Chondrocyte (in vitro differentiated cells): ENCODE data around the gene EXOC3L1. TPM values are rescaled to one million over a fixed set of nuclear protein-coding genes. Genes with fewer than 3 reads are reported as not detected.

Experiments used
- DNase-seq: peaks from one replicate; pipeline ENCODE4 v3.0.0; 2021; ENCODE audit warnings: mixed read lengths, low spot score
- H3K27ac Mint-ChIP-seq: one replicate; pipeline ENCODE4 v1.8.0; 2021; ENCODE audit warnings: mild to moderate bottlenecking, moderate library complexity, mixed read lengths; ENCODE audit not compliant: unreplicated experiment
- H3K27me3 Mint-ChIP-seq: 2 replicates; pipeline ENCODE4 v1.8.0; 2021; ENCODE audit warnings: low read depth, mixed read lengths
- H3K36me3 Mint-ChIP-seq: 2 replicates; pipeline ENCODE4 v1.8.0; 2021; ENCODE audit warnings: low read depth, mixed read lengths
- H3K4me1 Mint-ChIP-seq: 2 replicates; pipeline ENCODE4 v1.8.0; 2021; ENCODE audit warnings: low read depth, mild to moderate bottlenecking, mixed read lengths
- H3K4me3 Mint-ChIP-seq: one replicate; pipeline ENCODE4 v1.8.0; 2021; ENCODE audit warnings: mild to moderate bottlenecking, moderate library complexity, mixed read lengths; ENCODE audit not compliant: unreplicated experiment
- H3K9me3 Mint-ChIP-seq: 2 replicates; pipeline ENCODE4 v1.8.0; 2021; ENCODE audit warnings: low read depth, mixed read lengths
- total RNA-seq: library from RNA; stranded (reverse); gene quantifications from 3 replicates; pipeline ENCODE4 v1.2.1, GENCODE V29; 2021
- TF ChIP-seq, protein P1 (sequence below): fragments of 200-600 bp; sonication (generic); IDR thresholded peaks from 2 replicates; pipeline ENCODE4 v1.5.0; 2021; ENCODE audit warnings: antibody characterized with exemption, mild to moderate bottlenecking, moderate library complexity

The EXOC3L1 gene
- total RNA-seq, 1 donor from 2014 or later: not detected

DNA sequence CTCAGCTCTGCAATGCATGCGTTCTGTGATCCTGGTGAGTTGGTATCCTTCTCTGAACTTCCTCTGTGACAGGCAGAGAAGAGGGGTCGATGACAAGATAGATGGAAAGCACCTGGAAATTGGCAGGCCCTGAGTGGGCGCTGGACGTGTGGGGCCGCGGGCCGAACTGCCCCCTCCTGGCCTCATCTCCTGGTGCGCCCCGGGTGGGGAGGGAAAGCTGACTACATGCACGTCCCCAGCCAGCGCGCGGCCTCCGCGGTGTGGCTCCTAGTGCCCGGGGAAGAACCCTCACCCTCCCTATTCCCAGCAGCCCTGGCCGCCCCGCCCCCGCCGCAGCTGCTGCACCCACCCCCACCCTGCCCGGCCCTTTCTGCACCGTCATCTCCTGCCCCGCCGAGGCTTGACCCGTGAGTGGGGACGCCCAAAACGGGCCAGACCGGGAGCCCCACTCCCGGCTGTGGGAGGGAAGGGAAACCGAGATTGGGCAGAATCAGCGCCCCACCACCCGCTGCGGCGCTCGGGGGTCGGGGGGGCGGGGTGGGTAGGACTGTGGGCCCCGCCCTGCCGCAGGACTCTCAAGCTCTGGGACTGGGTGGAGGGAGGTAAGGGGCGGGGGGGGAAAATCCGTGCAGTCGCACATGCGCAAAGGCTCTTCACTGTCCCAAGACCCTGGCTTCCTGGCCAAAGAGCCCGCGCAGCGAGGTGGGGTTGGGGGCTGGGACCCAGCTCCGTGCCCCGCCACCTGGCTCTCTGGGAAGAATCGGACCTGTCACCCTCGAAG is 19.6 kb downstream of the EXOC3L1 start, which contains the start of gene NOL3:
NOL3 (plus strand) TSS at position 371 of the 781 bp plus-strand sequence.
- DNase-seq: no peak
- Mint-ChIP-seq H3K4me1 (peaks cover 40% of the 10 kb centered on the region), H3K9me3 (no peaks in the 10 kb centered on the region), H3K27ac (peak within 1 kb of the TSS; percentile 95), H3K36me3 (no peaks in the 10 kb centered on the region), H3K27me3 (peaks cover under 1% of the 10 kb centered on the region), H3K4me3 (peak within 1 kb of the TSS; percentile 78)
- TF ChIP-seq, protein P1, sequence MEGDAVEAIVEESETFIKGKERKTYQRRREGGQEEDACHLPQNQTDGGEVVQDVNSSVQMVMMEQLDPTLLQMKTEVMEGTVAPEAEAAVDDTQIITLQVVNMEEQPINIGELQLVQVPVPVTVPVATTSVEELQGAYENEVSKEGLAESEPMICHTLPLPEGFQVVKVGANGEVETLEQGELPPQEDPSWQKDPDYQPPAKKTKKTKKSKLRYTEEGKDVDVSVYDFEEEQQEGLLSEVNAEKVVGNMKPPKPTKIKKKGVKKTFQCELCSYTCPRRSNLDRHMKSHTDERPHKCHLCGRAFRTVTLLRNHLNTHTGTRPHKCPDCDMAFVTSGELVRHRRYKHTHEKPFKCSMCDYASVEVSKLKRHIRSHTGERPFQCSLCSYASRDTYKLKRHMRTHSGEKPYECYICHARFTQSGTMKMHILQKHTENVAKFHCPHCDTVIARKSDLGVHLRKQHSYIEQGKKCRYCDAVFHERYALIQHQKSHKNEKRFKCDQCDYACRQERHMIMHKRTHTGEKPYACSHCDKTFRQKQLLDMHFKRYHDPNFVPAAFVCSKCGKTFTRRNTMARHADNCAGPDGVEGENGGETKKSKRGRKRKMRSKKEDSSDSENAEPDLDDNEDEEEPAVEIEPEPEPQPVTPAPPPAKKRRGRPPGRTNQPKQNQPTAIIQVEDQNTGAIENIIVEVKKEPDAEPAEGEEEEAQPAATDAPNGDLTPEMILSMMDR: no peak

DNA sequence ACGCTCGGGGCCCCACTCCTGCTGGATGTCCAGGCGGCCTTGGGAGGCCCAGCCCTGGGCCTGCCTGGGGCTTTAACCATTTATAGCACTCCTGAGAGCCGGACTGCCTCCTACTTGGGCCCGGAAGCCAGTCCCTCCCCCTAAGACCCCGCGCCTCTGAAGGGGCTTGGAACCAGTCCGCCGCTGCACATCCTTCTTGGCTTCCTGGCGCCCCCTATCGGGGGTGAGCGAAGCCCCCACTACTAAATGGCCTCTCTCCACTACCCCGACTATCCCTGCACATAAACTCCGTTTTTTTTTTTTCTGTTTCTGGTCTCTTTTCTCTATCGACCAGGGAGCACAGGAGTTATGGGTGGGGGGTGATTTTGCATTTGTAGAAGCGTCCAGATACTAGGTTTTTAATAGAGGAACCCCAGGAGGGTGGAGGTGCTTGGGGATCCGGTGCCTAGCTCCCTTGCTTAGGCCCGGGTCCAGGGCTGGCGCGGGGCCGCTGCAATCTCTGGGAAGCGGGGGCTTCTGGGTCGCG is 20.2 kb downstream of the EXOC3L1 start:
- peak overlapping the region; percentile 78 for H3K4me3 Mint-ChIP-seq
- peaks cover 42% of the 10 kb centered on the region for H3K4me1 Mint-ChIP-seq
- H3K9me3 Mint-ChIP-seq: no peaks in the 10 kb centered on the region

DNA sequence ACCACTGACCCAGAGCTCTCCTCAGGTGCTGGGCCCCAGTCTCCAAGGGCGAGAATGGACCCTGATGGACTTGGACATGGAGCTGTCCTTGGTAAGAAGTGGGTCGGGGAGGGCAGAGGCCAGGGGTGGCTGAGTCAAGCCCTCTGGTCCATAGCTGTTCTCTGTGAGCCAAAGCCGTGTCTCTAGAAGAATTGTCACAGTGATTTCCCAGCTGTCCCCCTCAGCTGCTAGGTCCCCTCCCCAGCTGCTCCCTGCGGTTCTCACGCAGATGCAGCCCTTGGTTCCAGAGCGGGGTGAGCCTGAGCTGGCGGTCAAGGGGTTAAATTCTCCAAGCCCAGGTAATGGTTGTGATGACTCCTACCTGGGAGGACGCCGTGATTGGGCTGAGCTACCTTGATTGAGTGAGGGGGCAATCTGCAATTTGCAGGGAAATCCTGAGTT is 20.9 kb downstream of the EXOC3L1 start:
- no peak overlapping the region for H3K4me3 Mint-ChIP-seq
- H3K4me1 Mint-ChIP-seq: peaks cover 45% of the 10 kb centered on the region
- H3K27ac Mint-ChIP-seq: no peak overlapping the region

More for the DNA sequence above, 20.2 kb downstream of the EXOC3L1 start:
- peak overlapping the region; percentile 93 for H3K27ac Mint-ChIP-seq
- TF ChIP-seq, protein P1: peak; percentile 83
- H3K27me3 Mint-ChIP-seq: peaks cover 5% of the 10 kb centered on the region
- DNase-seq: no peak
- H3K36me3 Mint-ChIP-seq: no peaks in the 10 kb centered on the region

DNA sequence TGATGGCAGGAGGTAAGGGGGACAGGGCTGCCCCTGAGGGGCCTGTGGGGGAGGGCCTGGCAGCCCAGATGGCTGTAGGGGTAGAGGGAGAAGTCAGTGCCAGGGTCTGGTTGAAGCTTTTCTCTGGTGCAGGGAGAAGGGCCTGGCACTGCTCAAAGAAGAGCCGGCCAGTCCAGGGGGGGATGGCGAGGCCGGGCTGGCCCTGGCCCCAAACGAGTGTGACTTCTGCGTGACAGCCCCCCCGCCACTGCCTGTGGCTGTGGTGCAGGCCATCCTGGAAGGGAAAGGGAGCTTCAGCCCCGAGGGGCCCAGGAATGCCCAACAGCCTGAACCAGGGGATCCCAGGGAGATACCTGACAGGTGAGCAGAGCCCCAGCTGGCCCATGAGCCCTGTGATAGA is 22.3 kb downstream of the EXOC3L1 start:
- no peak overlapping the region for H3K4me3 Mint-ChIP-seq
- no peak overlapping the region for H3K27ac Mint-ChIP-seq
- no peaks in the 10 kb centered on the region for H3K36me3 Mint-ChIP-seq
- TF ChIP-seq, protein P1: no peak
- peaks cover 9% of the 10 kb centered on the region for H3K27me3 Mint-ChIP-seq
- H3K4me1 Mint-ChIP-seq: peaks cover 38% of the 10 kb centered on the region
- H3K9me3 Mint-ChIP-seq: no peaks in the 10 kb centered on the region
- DNase-seq: no peak

More for the DNA sequence above, 20.9 kb downstream of the EXOC3L1 start:
- Mint-ChIP-seq H3K27me3 (peaks cover 8% of the 10 kb centered on the region), H3K9me3 (no peaks in the 10 kb centered on the region), H3K36me3 (no peaks in the 10 kb centered on the region)
- TF ChIP-seq, protein P1: no peak
- DNase-seq: no peak

DNA sequence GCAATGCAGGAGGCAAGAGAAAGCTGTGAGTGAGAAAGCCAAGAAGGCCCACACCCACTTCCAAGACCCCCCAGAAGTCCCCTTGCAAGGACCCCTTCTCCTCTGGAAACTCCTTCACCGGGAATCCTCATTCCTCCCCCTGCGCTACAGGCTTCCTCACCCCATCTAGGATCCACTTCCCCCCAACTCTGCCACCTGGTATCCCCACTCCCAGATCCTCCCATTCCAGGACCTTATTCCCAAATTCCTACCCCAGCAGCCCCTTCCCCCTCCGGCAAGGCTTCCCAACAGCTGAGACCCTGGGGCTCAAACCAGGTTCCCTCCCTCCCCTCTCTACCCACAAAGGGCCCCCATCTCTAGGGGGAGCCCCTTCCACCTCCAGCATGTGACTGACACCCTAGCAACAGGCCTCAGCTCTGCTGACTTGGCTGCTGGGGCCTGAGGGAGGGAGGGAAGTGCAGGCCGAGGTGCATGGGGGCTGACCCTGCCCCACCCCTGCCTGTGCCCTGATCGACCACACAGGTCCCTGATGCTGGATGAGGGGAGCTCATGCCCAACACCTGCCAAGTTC is 23.3 kb downstream of the EXOC3L1 start:
- Mint-ChIP-seq H3K4me3 (no peak overlapping the region), H3K4me1 (peaks cover 39% of the 10 kb centered on the region), H3K9me3 (no peaks in the 10 kb centered on the region), H3K27me3 (peaks cover 11% of the 10 kb centered on the region), H3K27ac (no peak overlapping the region), H3K36me3 (no peaks in the 10 kb centered on the region)
- TF ChIP-seq, protein P1: no peak
- no peak for DNase-seq
